Ascending aorta (tissue), 2 donors: Measurements from ENCODE around the gene SLC25A39. TPM values are rescaled to one million over a fixed set of nuclear protein-coding genes. Genes with fewer than 3 reads are reported as not detected.

ENCODE experiments used
- DNase-seq, 2 donors: peaks; one replicate each; pipeline ENCODE4 v3.0.0-alpha.2; 2019; ENCODE audit warnings: low spot score in 2 of 2
- H3K27ac ChIP-seq, 2 donors: fragments of 200-600 bp; sonication (generic); one replicate each; pipeline ENCODE4 v1.5.1; 2016 to 2017; ENCODE audit warnings: mild to moderate bottlenecking in 1 of 2
- H3K27me3 ChIP-seq: fragments of 200-600 bp; sonication (generic); one replicate; pipeline ENCODE4 v1.5.1; 2017
- H3K36me3 ChIP-seq, 2 donors: fragments of 200-600 bp; sonication (generic); one replicate each; pipeline ENCODE4 v1.5.1; 2016
- H3K4me1 ChIP-seq, 2 donors: fragments of 200-600 bp; sonication (generic); one replicate each; pipeline ENCODE4 v1.5.1; 2016 to 2017; ENCODE audit warnings: mild to moderate bottlenecking in 1 of 2
- H3K4me3 ChIP-seq, 2 donors: fragments of 200-600 bp; sonication (generic); one replicate each; pipeline ENCODE4 v1.5.1; 2016 to 2017; ENCODE audit warnings: mild to moderate bottlenecking in 1 of 2
- H3K9me3 ChIP-seq, 2 donors: fragments of 200-600 bp; sonication (generic); one replicate each; pipeline ENCODE4 v1.5.1; 2016
- intact Hi-C: fragments of 100-400 bp; cut with DNase I; formaldehyde crosslinking; loops from one replicate; pipeline ENCODE4 v1.15.1; 2023
- total RNA-seq: library from RNA; depleted of rRNA; stranded (reverse); fragments of >200 nt; gene quantifications from one replicate; pipeline ENCODE4 v1.1.0, GENCODE V29; 2016
- TF ChIP-seq, protein P1 (sequence below), 3 experiments: fragments of 200-600 bp in 2 of 3; fragments of 450-650 bp in 1 of 3; sonication (generic) in 2 of 3; IDR thresholded peaks; one replicate each; pipeline ENCODE4 v1.5.1; 2016 to 2019; ENCODE audit warnings: antibody characterized with exemption in 3 of 3, mild to moderate bottlenecking in 1 of 3, moderate library complexity in 1 of 3

Gene SLC25A39
- total RNA-seq, 1 donor from 2014 or later = 182 TPM

GRCh38 chr17:44360144-44360533 is 35.5 kb upstream of the SLC25A39 start:
- Histone ChIP-seq H3K36me3 (no peaks in the 10 kb centered on the region), H3K4me1 (peaks cover 5 to 6% of the 10 kb centered on the region in 2 donors), H3K27me3 (peaks cover 12% of the 10 kb centered on the region), H3K4me3 (no peak overlapping the region), H3K9me3 (no peaks in the 10 kb centered on the region), H3K27ac (no peak overlapping the region)
- TF ChIP-seq, protein P1, sequence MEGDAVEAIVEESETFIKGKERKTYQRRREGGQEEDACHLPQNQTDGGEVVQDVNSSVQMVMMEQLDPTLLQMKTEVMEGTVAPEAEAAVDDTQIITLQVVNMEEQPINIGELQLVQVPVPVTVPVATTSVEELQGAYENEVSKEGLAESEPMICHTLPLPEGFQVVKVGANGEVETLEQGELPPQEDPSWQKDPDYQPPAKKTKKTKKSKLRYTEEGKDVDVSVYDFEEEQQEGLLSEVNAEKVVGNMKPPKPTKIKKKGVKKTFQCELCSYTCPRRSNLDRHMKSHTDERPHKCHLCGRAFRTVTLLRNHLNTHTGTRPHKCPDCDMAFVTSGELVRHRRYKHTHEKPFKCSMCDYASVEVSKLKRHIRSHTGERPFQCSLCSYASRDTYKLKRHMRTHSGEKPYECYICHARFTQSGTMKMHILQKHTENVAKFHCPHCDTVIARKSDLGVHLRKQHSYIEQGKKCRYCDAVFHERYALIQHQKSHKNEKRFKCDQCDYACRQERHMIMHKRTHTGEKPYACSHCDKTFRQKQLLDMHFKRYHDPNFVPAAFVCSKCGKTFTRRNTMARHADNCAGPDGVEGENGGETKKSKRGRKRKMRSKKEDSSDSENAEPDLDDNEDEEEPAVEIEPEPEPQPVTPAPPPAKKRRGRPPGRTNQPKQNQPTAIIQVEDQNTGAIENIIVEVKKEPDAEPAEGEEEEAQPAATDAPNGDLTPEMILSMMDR (IDR thresholded peaks at IDR 0.05) = no peak
- no peak for DNase-seq
- intact Hi-C loops = no loop called here

GRCh38 chr17:44359458-44360143 is 35.0 kb upstream of the SLC25A39 start:
- intact Hi-C loops = no loop called here
- Histone ChIP-seq H3K4me1 (peaks cover 5 to 6% of the 10 kb centered on the region in 2 donors), H3K4me3 (no peak overlapping the region), H3K9me3 (no peaks in the 10 kb centered on the region), H3K36me3 (no peaks in the 10 kb centered on the region), H3K27ac (no peak overlapping the region), H3K27me3 (peaks cover 12% of the 10 kb centered on the region)
- TF ChIP-seq, protein P1 (IDR thresholded peaks at IDR 0.05) = no peak
- DNase-seq = no peak

DNA sequence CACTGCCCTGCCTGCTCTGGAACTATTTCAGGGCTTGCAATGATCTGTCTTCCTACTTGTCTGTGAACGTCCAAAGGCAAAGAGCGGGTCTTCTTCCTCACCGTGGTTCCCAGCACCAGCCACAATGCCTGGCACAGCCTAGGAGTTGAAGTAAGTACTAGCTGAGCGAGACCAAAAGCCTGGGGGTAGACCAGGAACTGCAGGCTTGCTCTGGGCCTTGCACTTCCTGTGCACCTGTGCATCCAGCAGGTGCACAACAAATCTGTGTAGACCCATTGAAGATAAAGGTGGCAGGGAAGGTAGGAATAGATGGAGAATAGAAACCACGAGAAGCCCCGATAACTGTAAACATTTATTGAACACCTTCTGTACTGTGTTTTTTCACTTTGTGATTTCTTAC is 34.4 kb upstream of the SLC25A39 start:
- no peak for DNase-seq
- Histone ChIP-seq H3K27ac (no peak overlapping the region), H3K36me3 (no peaks in the 10 kb centered on the region), H3K9me3 (no peaks in the 10 kb centered on the region), H3K4me3 (no peak overlapping the region), H3K27me3 (peaks cover 9% of the 10 kb centered on the region), H3K4me1 (peaks cover 2 to 6% of the 10 kb centered on the region in 2 donors)
- TF ChIP-seq, protein P1 (IDR thresholded peaks at IDR 0.05) = no peak
- intact Hi-C loops = no loop called here

DNA sequence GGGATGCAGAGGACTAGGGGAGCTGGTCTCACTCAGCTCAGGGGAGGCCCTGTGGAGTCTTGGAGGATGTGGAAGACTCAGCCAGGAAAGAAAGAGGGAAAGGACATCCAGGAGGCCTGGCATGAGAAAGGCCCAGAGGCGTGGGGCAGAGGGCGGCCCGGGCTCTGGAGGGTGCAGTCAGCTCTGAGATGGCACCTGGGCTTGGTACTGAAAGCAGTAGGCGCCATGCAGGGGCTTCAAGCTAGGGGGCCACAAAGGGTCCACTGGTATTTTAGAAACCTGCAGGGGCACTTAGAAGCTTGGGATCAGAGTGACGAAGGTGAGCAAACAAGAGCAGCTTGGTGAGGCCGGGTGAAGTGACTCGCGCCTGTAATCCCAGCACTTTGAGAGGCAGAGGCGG is 33.4 kb upstream of the SLC25A39 start:
- Histone ChIP-seq H3K4me1 (peaks cover 0 to 2% of the 10 kb centered on the region in 2 donors), H3K4me3 (no peak overlapping the region), H3K9me3 (no peaks in the 10 kb centered on the region), H3K36me3 (no peaks in the 10 kb centered on the region), H3K27ac (no peak overlapping the region), H3K27me3 (peaks cover 4% of the 10 kb centered on the region)
- TF ChIP-seq, protein P1 (IDR thresholded peaks at IDR 0.05) = no peak
- DNase-seq = no peak
- intact Hi-C loops = no loop called here

GRCh38 chr17:44356241-44356640 is 31.6 kb upstream of the SLC25A39 start:
- no peak overlapping the region for H3K4me3 ChIP-seq
- TF ChIP-seq, protein P1 (IDR thresholded peaks at IDR 0.05) = no peak
- H3K27ac ChIP-seq = no peak overlapping the region
- H3K9me3 ChIP-seq = no peaks in the 10 kb centered on the region
- no peaks in the 10 kb centered on the region for H3K27me3 ChIP-seq
- no peaks in the 10 kb centered on the region for H3K4me1 ChIP-seq
- DNase-seq = no peak
- peaks cover 11 to 17% of the 10 kb centered on the region in 2 donors for H3K36me3 ChIP-seq
- intact Hi-C loops = no loop called here
